ENCODE data around the gene CHST12.

DNA sequence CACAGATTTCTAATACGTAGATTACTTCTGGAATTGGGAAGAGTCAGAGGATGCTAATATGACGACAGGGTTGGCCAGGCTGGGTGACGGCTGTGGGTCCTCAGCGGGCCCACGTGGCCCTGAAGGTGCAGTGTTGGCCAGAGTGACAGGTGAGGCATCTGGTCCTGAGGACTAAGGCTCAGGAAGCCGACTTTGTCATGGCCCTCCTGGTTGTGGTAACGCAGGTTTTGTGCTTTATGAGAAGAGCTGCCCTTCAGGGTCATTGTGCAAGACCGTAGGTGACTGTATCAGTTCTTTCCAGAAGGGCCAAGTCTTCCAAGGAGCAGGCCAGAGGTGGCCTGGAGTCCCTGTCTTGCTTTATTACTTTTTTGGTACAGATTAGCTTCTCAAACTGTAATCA lies 46.2 kb upstream of the CHST12 start:
- TF ChIP-seq, protein P1, sequence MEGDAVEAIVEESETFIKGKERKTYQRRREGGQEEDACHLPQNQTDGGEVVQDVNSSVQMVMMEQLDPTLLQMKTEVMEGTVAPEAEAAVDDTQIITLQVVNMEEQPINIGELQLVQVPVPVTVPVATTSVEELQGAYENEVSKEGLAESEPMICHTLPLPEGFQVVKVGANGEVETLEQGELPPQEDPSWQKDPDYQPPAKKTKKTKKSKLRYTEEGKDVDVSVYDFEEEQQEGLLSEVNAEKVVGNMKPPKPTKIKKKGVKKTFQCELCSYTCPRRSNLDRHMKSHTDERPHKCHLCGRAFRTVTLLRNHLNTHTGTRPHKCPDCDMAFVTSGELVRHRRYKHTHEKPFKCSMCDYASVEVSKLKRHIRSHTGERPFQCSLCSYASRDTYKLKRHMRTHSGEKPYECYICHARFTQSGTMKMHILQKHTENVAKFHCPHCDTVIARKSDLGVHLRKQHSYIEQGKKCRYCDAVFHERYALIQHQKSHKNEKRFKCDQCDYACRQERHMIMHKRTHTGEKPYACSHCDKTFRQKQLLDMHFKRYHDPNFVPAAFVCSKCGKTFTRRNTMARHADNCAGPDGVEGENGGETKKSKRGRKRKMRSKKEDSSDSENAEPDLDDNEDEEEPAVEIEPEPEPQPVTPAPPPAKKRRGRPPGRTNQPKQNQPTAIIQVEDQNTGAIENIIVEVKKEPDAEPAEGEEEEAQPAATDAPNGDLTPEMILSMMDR (IDR thresholded peaks at IDR 0.05; ENCODE audit: insufficient read depth, low read depth, low read length): no peak
- TF ChIP-seq EZH2 (IDR thresholded peaks at IDR 0.05; ENCODE audit: insufficient read depth, low read length): no peak

Data from astrocyte (in vitro differentiated cells and primary cell).